OCI-LY1 (cell line): ENCODE data around the gene HNRNPD.
"Not testable (repeated sequence)": the region's sequence is repeated elsewhere in the genome, so short reads cannot be mapped to it uniquely, and the experiment has no call there.

Experiments
- H2AFZ ChIP-seq: fragments of 200-600 bp; sonication (generic), shearing (Covaris generic); 2 replicates; pipeline ENCODE4 v1.6.0; 2014; ENCODE audit warnings: antibody characterized with exemption, mild to moderate bottlenecking, low read length
- H3F3A ChIP-seq: fragments of 200-600 bp; sonication (generic), shearing (Covaris generic); 2 replicates; pipeline ENCODE4 v1.6.0; 2014; ENCODE audit warnings: mild to moderate bottlenecking, antibody characterized with exemption, low read length, moderate library complexity; ENCODE audit not compliant: insufficient read depth
- H3K27ac ChIP-seq: fragments of 200-600 bp; sonication (generic); 2 replicates; pipeline ENCODE4 v1.5.1; 2014; ENCODE audit warnings: low read length, mixed run types, mild to moderate bottlenecking, low read depth; ENCODE audit not compliant: poor library complexity, severe bottlenecking
- H3K27me3 ChIP-seq: fragments of 200-600 bp; sonication (generic); 2 replicates; pipeline ENCODE4 v1.6.0; 2014; ENCODE audit warnings: antibody characterized with exemption, mild to moderate bottlenecking, low read length, moderate library complexity; ENCODE audit not compliant: insufficient read depth
- H3K36me3 ChIP-seq: fragments of 200-600 bp; sonication (generic); 2 replicates; pipeline ENCODE4 v1.6.1; 2014; ENCODE audit warnings: mild to moderate bottlenecking, antibody characterized with exemption, low read length, moderate library complexity, mixed read lengths; ENCODE audit not compliant: insufficient read depth
- H3K4me1 ChIP-seq: fragments of 200-600 bp; sonication (generic); 2 replicates; pipeline ENCODE4 v1.5.1; 2014; ENCODE audit warnings: mild to moderate bottlenecking, low read length, moderate library complexity; ENCODE audit not compliant: insufficient read depth, severe bottlenecking
- H3K4me2 ChIP-seq: fragments of 200-600 bp; sonication (generic), shearing (Covaris generic); 2 replicates; pipeline ENCODE4 v1.6.1; 2014; ENCODE audit warnings: low read length
- H3K4me3 ChIP-seq: fragments of 200-600 bp; sonication (generic); 2 replicates; pipeline ENCODE4 v1.5.1; 2014; ENCODE audit warnings: low read length, low read depth, mild to moderate bottlenecking, mixed read lengths; ENCODE audit not compliant: poor library complexity, severe bottlenecking
- H3K79me2 ChIP-seq: fragments of 200-600 bp; shearing (Covaris generic); 2 replicates; pipeline ENCODE4 v1.6.1; 2016; ENCODE audit warnings: mixed run types, low read length, mixed read lengths; ENCODE audit not compliant: insufficient read depth
- H3K9ac ChIP-seq: fragments of 200-600 bp; sonication (generic), shearing (Covaris generic); 2 replicates; pipeline ENCODE4 v1.6.1; 2014; ENCODE audit warnings: mild to moderate bottlenecking, low read length, mixed read lengths
- H3K9me2 ChIP-seq: fragments of 200-600 bp; sonication (generic), shearing (Covaris generic); 2 replicates; pipeline ENCODE4 v1.6.1; 2014; ENCODE audit warnings: low read depth, mild to moderate bottlenecking, low read length, mixed read lengths
- H3K9me3 ChIP-seq: fragments of 200-600 bp; shearing (Covaris generic); 2 replicates; pipeline ENCODE4 v1.6.1; 2014; ENCODE audit warnings: low read length, mixed read lengths
- H4K20me1 ChIP-seq: fragments of 200-600 bp; sonication (generic), shearing (Covaris generic); 2 replicates; pipeline ENCODE4 v1.6.0; 2016; ENCODE audit warnings: mild to moderate bottlenecking, low read length; ENCODE audit not compliant: insufficient read depth
- CTCF ChIP-seq: fragments of 200-600 bp; sonication (generic), shearing (Covaris generic); IDR thresholded peaks from 2 replicates; pipeline ENCODE4 v1.5.1; 2017; ENCODE audit warnings: mild to moderate bottlenecking, antibody characterized with exemption, low read length, moderate library complexity, mixed read lengths
- EZH2 ChIP-seq: fragments of 200-600 bp; sonication (generic), shearing (Covaris generic); IDR thresholded peaks from 2 replicates; pipeline ENCODE4 v1.8.0; 2017; ENCODE audit warnings: borderline replicate concordance, mixed run types, mild to moderate bottlenecking, antibody characterized with exemption, low read length, moderate library complexity, mixed read lengths

The HNRNPD gene

GRCh38 chr4:82352118-82352824 lies 21.5 kb downstream of the HNRNPD start:
- Histone ChIP-seq H3F3A (0 out of 2 replicates have a peak, but pooled peaks cover 4% of the 10 kb centered on the region), H3K36me3 (peaks cover 91% of the 10 kb centered on the region), H3K9me3 (no peaks in the 10 kb centered on the region), H3K27ac (no peak overlapping the region), H4K20me1 (peaks cover 6% of the 10 kb centered on the region; the same call in 1 of the 2 replicates), H3K9me2 (no peaks in the 10 kb centered on the region), H3K4me1 (no peaks in the 10 kb centered on the region), H3K4me3 (no peak overlapping the region), H3K79me2 (0 out of 2 replicates have a peak, but pooled peaks cover 3% of the 10 kb centered on the region), H3K27me3 (no peaks in the 10 kb centered on the region), H3K9ac (no peak overlapping the region), H2AFZ (no peak overlapping the region), H3K4me2 (no peak overlapping the region)
- TF ChIP-seq CTCF: no peak
- TF ChIP-seq EZH2: no peak

GRCh38 chr4:82346126-82346525 lies 27.7 kb downstream of the HNRNPD start:
- H3K27ac ChIP-seq: no peak overlapping the region
- no peaks in the 10 kb centered on the region for H4K20me1 ChIP-seq
- no peaks in the 10 kb centered on the region for H3K27me3 ChIP-seq
- H3F3A ChIP-seq: peaks cover 8% of the 10 kb centered on the region; the same call in 1 of the 2 replicates
- no peak overlapping the region for H2AFZ ChIP-seq
- peaks cover 30% of the 10 kb centered on the region for H3K36me3 ChIP-seq
- no peaks in the 10 kb centered on the region for H3K79me2 ChIP-seq
- H3K9me3 ChIP-seq: no peaks in the 10 kb centered on the region
- H3K4me3 ChIP-seq: no peak overlapping the region
- H3K9ac ChIP-seq: no peak overlapping the region
- H3K9me2 ChIP-seq: no peaks in the 10 kb centered on the region
- H3K4me2 ChIP-seq: no peak overlapping the region
- TF ChIP-seq EZH2: no peak
- no peak for TF ChIP-seq CTCF
- no peaks in the 10 kb centered on the region for H3K4me1 ChIP-seq

GRCh38 chr4:82335043-82335442 lies 38.7 kb downstream of the HNRNPD start:
- Histone ChIP-seq H3K4me1 (no peaks in the 10 kb centered on the region), H3K9ac (no peak overlapping the region), H3K4me3 (no peak overlapping the region), H3K4me2 (no peak overlapping the region), H4K20me1 (no peaks in the 10 kb centered on the region), H3F3A (no peaks in the 10 kb centered on the region), H3K27ac (no peak overlapping the region), H3K9me3 (no peaks in the 10 kb centered on the region), H3K27me3 (no peaks in the 10 kb centered on the region), H2AFZ (no peak overlapping the region), H3K9me2 (no peaks in the 10 kb centered on the region), H3K36me3 (no peaks in the 10 kb centered on the region), H3K79me2 (no peaks in the 10 kb centered on the region)
- TF ChIP-seq CTCF (no peak), EZH2 (no peak)

- not testable (repeated sequence) for H3K9ac ChIP-seq, H2AFZ ChIP-seq, H3K9me3 ChIP-seq, H3K79me2 ChIP-seq, H4K20me1 ChIP-seq, H3K36me3 ChIP-seq, H3K9me2 ChIP-seq, H3K4me3 ChIP-seq, H3K27ac ChIP-seq, H3F3A ChIP-seq, H3K4me2 ChIP-seq, H3K4me1 ChIP-seq, H3K27me3 ChIP-seq
Observed at GRCh38 chr4:82333641-82334040, 40.1 kb downstream of the HNRNPD start.
